ENCODE results near the gene TRPC4. TPM values are rescaled to one million over a fixed set of nuclear protein-coding genes. Genes with fewer than 3 reads are reported as not detected.
A peak's percentile ranks its signal among the peaks of the same experiment; 100 is the strongest.
"Not testable (repeated sequence)": the region's sequence is repeated elsewhere in the genome, so short reads cannot be mapped to it uniquely, and the experiment has no call there.

Gene TRPC4
- total RNA-seq, 1 donor from 2014 or later, result 0.49 TPM

DNA sequence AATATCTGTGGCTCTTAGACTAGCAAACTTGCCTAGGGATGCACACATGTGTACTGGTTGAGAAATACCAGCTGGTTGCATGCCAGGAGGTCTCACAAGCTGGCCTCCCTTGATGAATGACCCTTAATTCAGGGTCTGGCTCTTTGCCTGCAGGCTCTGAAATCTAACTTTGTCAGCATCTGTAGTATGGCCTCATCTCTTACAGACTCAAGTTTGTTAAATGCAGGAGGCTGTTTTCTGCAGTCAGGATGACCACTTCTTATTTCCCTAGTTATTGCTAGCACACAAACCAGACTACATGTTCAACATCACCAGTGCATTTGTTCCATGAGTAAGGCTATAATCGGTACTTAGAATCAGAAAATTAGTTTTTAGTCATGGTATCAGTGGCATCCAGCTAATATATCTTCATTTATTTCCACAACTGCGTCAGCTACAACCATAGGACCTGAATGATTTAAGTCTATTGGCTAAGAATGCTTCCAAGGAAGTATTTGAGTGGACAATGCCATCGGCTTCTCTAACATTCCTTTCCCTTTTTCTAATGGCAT lies 247.7 kb downstream of the TRPC4 start:
- intact Hi-C loops (cut with DNase I), result no loop called here
- DNase-seq (ENCODE audit: low spot score), result no peak
- ATAC-seq, result no peak

DNA sequence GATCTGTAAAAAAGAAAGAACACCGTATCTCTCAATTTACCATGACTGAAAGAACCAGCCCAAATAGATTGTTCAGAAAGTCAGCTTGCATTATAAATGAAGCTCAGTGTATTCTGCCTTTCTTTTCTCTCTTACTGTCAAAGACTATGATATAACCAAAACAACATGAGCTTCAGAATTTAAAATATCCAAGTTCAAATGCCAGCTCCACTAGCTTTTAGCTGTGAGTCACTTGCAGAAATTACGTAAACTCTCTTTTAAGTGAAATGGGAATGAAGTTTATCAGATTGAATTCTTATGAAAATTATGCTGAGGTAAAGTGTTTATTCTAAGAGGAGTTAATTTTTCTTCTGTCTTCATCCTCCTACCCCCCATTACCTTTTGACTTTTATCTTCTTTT lies 251.0 kb downstream of the TRPC4 start:
- DNase-seq (ENCODE audit: low spot score), result no peak
- intact Hi-C loops (cut with DNase I), result no loop called here
- no peak for ATAC-seq

DNA sequence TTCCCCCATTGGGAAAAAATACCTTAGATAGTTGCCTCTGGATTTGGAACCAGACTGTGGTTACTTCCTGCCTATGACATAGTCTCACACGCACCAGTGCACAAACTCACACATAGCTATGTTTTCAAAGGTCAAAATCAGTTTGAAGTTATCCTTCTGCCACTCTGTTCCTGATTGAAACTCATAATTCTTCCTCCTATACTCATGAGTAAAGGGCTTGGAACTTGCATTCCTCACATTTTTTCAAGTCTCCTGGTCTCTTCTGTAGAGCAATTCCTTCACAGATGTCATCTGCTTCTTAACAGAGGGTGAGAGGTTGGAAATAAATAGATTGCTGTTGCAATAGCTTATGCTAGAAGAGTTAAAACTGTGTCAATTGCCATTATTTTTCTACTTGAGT lies 252.4 kb downstream of the TRPC4 start:
- intact Hi-C loops (cut with DNase I), result no loop called here
- ATAC-seq, result no peak
- no peak for DNase-seq (ENCODE audit: low spot score)

DNA sequence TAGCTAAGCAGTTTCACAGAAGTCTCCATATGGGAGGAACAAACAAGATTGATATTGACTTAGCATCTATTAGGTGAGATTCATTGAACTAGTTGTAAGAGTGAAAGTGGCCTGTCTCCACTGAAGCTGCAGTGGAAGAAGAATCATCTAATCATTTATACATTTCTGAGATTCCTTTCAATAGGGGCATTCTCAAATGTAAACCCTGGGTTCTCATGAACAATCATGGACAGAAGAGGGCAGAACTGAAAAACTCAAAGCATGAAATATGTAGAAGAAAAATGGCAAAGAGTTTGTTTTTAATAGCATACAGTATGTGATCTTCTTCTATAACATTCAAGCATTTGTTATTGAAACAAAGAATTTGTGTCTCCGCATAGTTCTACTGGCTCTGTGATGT lies 253.4 kb downstream of the TRPC4 start:
- DNase-seq (ENCODE audit: low spot score), result no peak
- intact Hi-C loops (cut with DNase I), result no loop called here
- no peak for ATAC-seq

GRCh38 chr13:37615276-37615675 lies 254.3 kb downstream of the TRPC4 start:
- intact Hi-C loops (cut with DNase I), result no loop called here
- ATAC-seq (no peak), DNase-seq (ENCODE audit: low spot score) (no peak)

DNA sequence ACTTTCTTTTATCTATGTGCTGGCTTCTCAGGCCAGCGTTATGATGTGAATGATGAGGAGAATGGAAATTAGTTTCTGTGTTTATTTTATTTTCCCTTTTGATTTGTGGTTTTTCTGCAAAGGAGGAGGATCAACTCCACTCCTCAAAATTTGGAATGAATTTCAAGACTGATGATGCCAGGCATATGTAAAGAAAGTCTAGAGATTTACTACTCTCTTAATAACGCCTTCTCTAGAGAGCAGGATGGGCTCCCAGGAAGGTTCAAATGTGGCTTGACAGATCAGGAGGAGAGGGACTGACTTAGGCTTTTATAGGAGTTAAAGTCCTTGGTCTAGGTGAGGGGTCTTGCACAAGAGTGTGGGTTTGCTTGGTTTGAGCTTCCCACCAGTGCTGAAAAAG lies 255.9 kb downstream of the TRPC4 start:
- intact Hi-C loops (cut with DNase I), result no loop called here
- ATAC-seq, result no peak
- DNase-seq (ENCODE audit: low spot score), result no peak

- intact Hi-C loops (cut with DNase I), result no loop called here
- DNase-seq (ENCODE audit: low spot score), result no peak
- no peak for ATAC-seq
Measured at GRCh38 chr13:37613236-37613635, 256.3 kb downstream of the TRPC4 start.

- DNase-seq (ENCODE audit: low spot score) (no peak), ATAC-seq (no peak)
- intact Hi-C loops (cut with DNase I), result loop anchor here (10.0 kb wide), 1 partner anchor 504 kb away; the partner anchor contains the start of gene CSNK1A1L
Measured at GRCh38 chr13:37608750-37609339, 260.7 kb downstream of the TRPC4 start.

DNA sequence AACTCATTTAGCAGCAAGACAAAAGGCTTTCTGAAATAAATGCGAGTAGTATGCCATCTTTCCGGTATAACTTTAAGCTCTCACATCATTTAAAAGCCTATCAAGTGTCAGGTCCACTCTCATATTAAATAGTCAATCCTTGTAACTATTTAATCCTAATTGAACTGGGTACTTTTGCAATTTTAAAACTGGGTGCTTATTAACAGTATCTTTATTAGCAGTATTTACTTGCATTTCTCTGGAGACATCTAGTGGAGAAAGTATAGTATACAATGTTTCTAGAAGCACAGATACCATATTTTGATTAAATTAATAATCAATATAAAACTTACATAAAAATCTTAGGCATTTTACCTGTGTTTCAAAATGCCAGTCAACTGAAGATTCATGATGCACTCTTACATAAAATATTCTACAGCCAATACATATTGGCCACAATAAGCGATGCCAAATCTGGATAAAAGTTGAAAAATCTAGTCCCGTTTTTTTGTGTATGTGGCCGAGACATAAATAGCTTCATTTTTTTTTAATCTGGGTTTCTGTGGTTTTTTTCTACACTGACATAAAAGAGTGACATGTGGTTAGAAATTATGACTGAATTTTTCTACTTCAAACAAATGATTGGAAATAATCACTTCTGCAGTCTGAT lies 266.7 kb downstream of the TRPC4 start:
- no peak for DNase-seq (ENCODE audit: low spot score)
- peak; percentile 56 for ATAC-seq
- intact Hi-C loops (cut with DNase I), result loop anchor here (10.0 kb wide), 1 partner anchor 498 kb away; the partner anchor contains the start of gene CSNK1A1L

DNA sequence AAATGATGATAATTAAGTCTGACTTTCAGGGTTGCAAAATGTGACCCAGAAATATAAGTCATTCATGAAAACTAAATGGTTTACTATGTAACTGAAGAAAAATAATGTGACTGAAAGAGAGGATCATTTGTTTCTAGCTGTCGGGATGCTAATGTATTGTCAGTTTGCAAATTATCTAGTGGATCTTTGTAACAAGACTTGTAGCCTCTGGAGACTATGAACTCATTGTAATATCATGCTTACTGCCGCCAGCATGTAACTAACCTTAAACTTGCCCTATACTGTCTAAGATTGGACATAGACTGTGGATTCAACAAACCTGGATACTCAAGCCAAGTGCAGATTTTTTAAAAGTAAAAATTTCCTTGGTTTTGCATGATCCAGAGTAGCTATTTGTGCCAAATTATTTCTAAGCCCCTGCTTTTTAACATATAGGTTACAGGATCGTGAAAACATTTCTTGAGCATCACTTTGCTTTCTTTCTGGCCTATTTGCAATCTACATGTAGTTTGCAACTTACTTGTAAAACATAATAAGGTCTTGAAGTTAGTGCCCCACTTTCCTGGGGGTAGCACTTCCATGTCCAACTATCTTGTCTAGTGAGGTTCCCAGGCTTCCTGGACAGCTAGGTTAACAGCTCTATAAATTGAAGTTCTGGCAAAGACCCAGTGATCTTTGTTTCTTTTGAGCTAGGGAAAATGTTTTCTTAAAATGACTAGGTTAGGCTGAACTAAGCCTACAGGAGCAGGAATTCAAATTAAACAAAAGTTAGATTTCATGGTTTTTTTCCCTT lies 267.7 kb downstream of the TRPC4 start:
- ATAC-seq (no peak), DNase-seq (ENCODE audit: low spot score) (no peak)
- intact Hi-C loops (cut with DNase I), result loop anchor here (10.0 kb wide), 1 partner anchor 497 kb away; the partner anchor contains the start of gene CSNK1A1L

- ATAC-seq, result no peak
- DNase-seq (ENCODE audit: low spot score), result no peak
- intact Hi-C loops (cut with DNase I), result no loop called here
Measured at GRCh38 chr13:37599519-37599918, 270.1 kb downstream of the TRPC4 start.

DNA sequence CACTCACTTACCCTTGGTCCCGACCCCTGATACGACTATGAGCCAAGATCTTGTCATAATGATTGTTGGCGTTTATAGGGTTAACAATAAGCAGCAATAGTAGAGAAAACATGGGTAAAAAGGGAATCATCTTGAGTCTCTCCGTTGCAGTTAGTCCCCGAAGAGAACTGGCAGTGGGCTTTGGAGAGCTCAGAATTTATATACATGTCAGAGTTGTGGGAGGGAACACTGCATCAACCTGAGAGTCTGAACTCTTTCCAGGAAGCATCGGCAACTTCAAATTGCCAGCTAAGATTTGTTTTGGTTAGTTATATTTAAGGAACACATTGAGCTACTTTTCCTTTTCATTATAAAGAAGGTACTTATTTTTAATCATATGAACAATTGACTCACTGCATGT lies 271.0 kb downstream of the TRPC4 start, which contains the start of gene POSTN:
Gene POSTN (minus strand): TSS at position 172 of the 400 bp plus-strand sequence. CDS start 42 bp downstream, at position 130.
- intact Hi-C loops (cut with DNase I), result no loop called here
- ATAC-seq (no peak), DNase-seq (ENCODE audit: low spot score) (no peak)

DNA sequence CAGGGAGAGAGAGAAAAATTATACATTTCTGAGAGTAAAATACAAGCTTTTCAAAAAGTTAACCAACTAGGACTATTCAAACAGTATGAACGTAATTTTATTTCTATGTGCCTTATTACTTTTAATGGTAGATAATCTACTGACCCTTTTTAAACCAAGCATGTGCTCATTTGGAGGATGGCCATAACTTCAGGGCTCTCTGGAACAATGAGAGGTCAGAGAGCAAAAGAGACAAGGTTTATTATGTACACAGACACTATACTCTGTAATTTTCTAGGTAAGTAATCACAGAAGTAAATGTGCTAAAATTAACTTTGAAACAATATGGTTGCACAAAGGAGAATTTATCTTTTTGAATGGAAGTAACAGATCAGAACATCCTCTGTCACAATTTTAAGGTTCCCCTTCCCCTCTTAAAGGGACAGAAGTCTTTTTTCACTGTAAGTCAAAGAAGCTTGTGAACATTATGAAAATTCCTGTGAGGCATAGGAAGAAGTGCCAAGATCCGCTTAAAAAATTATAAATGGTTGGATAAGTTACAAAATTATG lies 272.0 kb downstream of the TRPC4 start:
- ATAC-seq, result no peak
- intact Hi-C loops (cut with DNase I), result no loop called here
- DNase-seq (ENCODE audit: low spot score), result no peak

- DNase-seq (ENCODE audit: low spot score) (no peak), ATAC-seq (no peak)
- intact Hi-C loops (cut with DNase I), result no loop called here
Measured at GRCh38 chr13:37596805-37597204, 272.8 kb downstream of the TRPC4 start.

- DNase-seq (ENCODE audit: low spot score) (no peak), ATAC-seq (no peak)
- intact Hi-C loops (cut with DNase I), result no loop called here
Measured at GRCh38 chr13:37595162-37595561, 274.4 kb downstream of the TRPC4 start.

GRCh38 chr13:37594550-37594949 lies 275.0 kb downstream of the TRPC4 start:
- no peak for DNase-seq (ENCODE audit: low spot score)
- intact Hi-C loops (cut with DNase I), result no loop called here
- ATAC-seq, result no peak

DNA sequence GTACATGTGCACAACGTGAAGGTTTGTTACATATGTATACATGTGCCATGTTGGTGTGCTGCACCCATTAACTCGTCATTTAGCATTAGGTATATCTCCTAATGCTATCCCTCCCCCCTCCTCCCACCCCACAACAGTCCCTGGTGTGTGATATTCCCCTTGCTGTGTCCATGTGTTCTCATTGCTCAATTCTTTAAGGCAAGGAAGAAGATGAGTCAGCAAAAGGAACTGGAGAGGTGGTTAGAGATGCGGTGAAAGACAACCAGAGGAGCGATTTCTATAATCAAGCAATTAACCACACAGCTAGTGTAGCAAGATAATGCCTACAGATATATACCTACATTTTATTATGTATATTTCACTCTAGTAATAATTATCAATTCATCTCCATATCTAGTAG lies 280.2 kb downstream of the TRPC4 start:
- intact Hi-C loops (cut with DNase I); ATAC-seq; DNase-seq (ENCODE audit: low spot score): not testable (repeated sequence)

DNA sequence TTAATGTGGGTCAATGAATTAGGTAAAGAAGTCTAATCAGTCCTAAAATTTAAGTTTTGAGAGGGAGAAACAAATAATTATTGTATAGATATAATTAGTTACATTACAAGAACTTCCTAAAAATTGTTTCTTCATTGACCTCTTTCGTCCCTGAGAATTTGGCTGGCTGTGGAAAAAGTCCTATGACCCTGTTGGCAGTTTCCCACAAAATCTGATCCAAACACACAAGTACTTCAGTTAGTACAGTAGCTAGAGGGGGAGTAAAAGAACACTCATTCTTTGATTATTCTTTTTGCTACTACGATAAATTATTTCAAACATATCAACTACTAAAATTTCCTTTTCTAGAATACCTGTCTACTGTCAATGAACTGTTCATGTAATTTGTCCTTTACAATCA lies 282.3 kb downstream of the TRPC4 start:
- intact Hi-C loops (cut with DNase I), result no loop called here
- no peak for ATAC-seq
- DNase-seq (ENCODE audit: low spot score), result no peak

Measured in sciatic nerve (tissue), 2 donors.